ENCODE data around the gene ZBED6. TPM values are rescaled to one million over a fixed set of nuclear protein-coding genes. Genes with fewer than 3 reads are reported as not detected.

ZBED6 gene
- polyA plus RNA-seq, 1 experiment, result 22.7 TPM

GRCh38 chr1:203771901-203772301, 23.5 kb upstream of the ZBED6 start:
- TF ChIP-seq CTCF (IDR thresholded peaks at IDR 0.05; ENCODE audit: low read depth, low read length), result no peak
- H3K9me3 ChIP-seq (ENCODE audit: control insufficient read depth, insufficient read depth, low read length), result no peaks in the 10 kb centered on the region
- ChIA-PET CTCF (no interaction called here), POLR2A (no interaction called here)
- H3K27ac ChIP-seq (ENCODE audit: low read depth, low read length), result no peak overlapping the region
- no peak overlapping the region for H3K4me3 ChIP-seq (ENCODE audit: low read depth, low read length)
- H3K27me3 ChIP-seq (ENCODE audit: control insufficient read depth, insufficient read depth, low read length), result peaks cover 9% of the 10 kb centered on the region
- no peak for DNase-seq (ENCODE audit: low read depth, low spot score)

GRCh38 chr1:203772836-203773235, 22.6 kb upstream of the ZBED6 start:
- Histone ChIP-seq H3K27ac (ENCODE audit: low read depth, low read length) (no peak overlapping the region), H3K9me3 (ENCODE audit: control insufficient read depth, insufficient read depth, low read length) (no peaks in the 10 kb centered on the region), H3K4me3 (ENCODE audit: low read depth, low read length) (no peak overlapping the region), H3K27me3 (ENCODE audit: control insufficient read depth, insufficient read depth, low read length) (peaks cover 9% of the 10 kb centered on the region)
- no peak for DNase-seq (ENCODE audit: low read depth, low spot score)
- CTCF ChIA-PET, result no interaction called here
- POLR2A ChIA-PET, result no interaction called here
- no peak for TF ChIP-seq CTCF (IDR thresholded peaks at IDR 0.05; ENCODE audit: low read depth, low read length)

GRCh38 chr1:203776636-203777035, 18.8 kb upstream of the ZBED6 start:
- no peaks in the 10 kb centered on the region for H3K9me3 ChIP-seq (ENCODE audit: control insufficient read depth, insufficient read depth, low read length)
- H3K4me3 ChIP-seq (ENCODE audit: low read depth, low read length), result no peak overlapping the region
- H3K27me3 ChIP-seq (ENCODE audit: control insufficient read depth, insufficient read depth, low read length), result peaks cover 3% of the 10 kb centered on the region
- ChIA-PET POLR2A (no interaction called here), CTCF (no interaction called here)
- H3K27ac ChIP-seq (ENCODE audit: low read depth, low read length), result no peak overlapping the region
- 0 out of 2 replicates have a peak, but pooled peaks have one; percentile 2 for TF ChIP-seq CTCF (IDR thresholded peaks at IDR 0.05; ENCODE audit: low read depth, low read length)
- DNase-seq (ENCODE audit: low read depth, low spot score), result no peak

- peaks cover 3% of the 10 kb centered on the region for H3K27me3 ChIP-seq (ENCODE audit: control insufficient read depth, insufficient read depth, low read length)
- H3K4me3 ChIP-seq (ENCODE audit: low read depth, low read length), result no peak overlapping the region
- no peak overlapping the region for H3K27ac ChIP-seq (ENCODE audit: low read depth, low read length)
- TF ChIP-seq CTCF (IDR thresholded peaks at IDR 0.05; ENCODE audit: low read depth, low read length), result no peak
- DNase-seq (ENCODE audit: low read depth, low spot score), result no peak
- ChIA-PET POLR2A (no interaction called here), CTCF (no interaction called here)
- H3K9me3 ChIP-seq (ENCODE audit: control insufficient read depth, insufficient read depth, low read length), result no peaks in the 10 kb centered on the region
Observed at GRCh38 chr1:203777596-203777995, 17.8 kb upstream of the ZBED6 start.

GRCh38 chr1:203778146-203778545, 17.3 kb upstream of the ZBED6 start:
- TF ChIP-seq CTCF (IDR thresholded peaks at IDR 0.05; ENCODE audit: low read depth, low read length), result no peak
- no peak overlapping the region for H3K4me3 ChIP-seq (ENCODE audit: low read depth, low read length)
- CTCF ChIA-PET, result no interaction called here
- no peaks in the 10 kb centered on the region for H3K9me3 ChIP-seq (ENCODE audit: control insufficient read depth, insufficient read depth, low read length)
- POLR2A ChIA-PET, result no interaction called here
- DNase-seq (ENCODE audit: low read depth, low spot score), result no peak
- no peak overlapping the region for H3K27ac ChIP-seq (ENCODE audit: low read depth, low read length)
- peaks cover 3% of the 10 kb centered on the region for H3K27me3 ChIP-seq (ENCODE audit: control insufficient read depth, insufficient read depth, low read length)
